ENCODE measurements around the gene BANF1. TPM values are rescaled to one million over a fixed set of nuclear protein-coding genes. Genes with fewer than 3 reads are reported as not detected.
"Not testable (repeated sequence)": the region's sequence is repeated elsewhere in the genome, so short reads cannot be mapped to it uniquely, and the experiment has no call there.

The BANF1 gene
- polyA plus RNA-seq, 1 donor: 120 TPM

DNA sequence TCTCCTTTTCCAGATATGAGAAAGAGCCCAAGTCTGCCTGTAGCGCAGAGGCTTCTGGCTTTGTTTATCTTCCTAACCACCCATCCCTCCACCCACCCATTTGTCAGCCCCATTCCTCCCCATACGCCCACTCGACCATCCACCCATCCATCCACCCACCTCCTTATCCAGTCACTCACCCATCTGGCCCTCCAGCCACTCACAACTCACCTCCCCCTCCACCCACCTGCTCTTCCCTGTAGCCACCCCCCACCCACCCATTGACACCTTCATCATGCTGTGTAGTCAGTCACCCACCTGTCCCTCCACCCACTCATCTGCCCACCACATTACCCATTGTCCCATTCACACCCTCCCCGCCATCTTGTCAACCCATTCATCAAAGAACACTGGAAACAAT, 15.0 kb downstream of the BANF1 start:
- Histone ChIP-seq H3K9me3 (ENCODE audit: control insufficient read depth, low read depth, low read length) (no peaks in the 10 kb centered on the region), H3K36me3 (ENCODE audit: control insufficient read depth, insufficient read depth, low read length) (no peaks in the 10 kb centered on the region), H3K4me1 (ENCODE audit: control insufficient read depth, insufficient read depth, low read length) (peaks cover 2% of the 10 kb centered on the region), H3K4me3 (ENCODE audit: low read length) (no peak overlapping the region), H3K27me3 (ENCODE audit: control insufficient read depth, insufficient read depth, low read length) (peaks cover 18% of the 10 kb centered on the region), H3K27ac (ENCODE audit: low read length) (no peak overlapping the region)
- no CpG with 5 or more reads among the region's 4 CpGs for WGBS (ENCODE audit: insufficient coverage, low lambda C conversion rate)
- DNase-seq: no peak

- WGBS (ENCODE audit: insufficient coverage, low lambda C conversion rate): no CpG with 5 or more reads among the region's 8 CpGs
- peaks cover 5% of the 10 kb centered on the region for H3K4me1 ChIP-seq (ENCODE audit: control insufficient read depth, insufficient read depth, low read length)
Observed at GRCh38 chr11:66020212-66020611, 17.9 kb downstream of the BANF1 start.

GRCh38 chr11:66020618-66021357, 18.5 kb downstream of the BANF1 start:
- H3K27me3 ChIP-seq (ENCODE audit: control insufficient read depth, insufficient read depth, low read length): peaks cover 11% of the 10 kb centered on the region
- no peaks in the 10 kb centered on the region for H3K36me3 ChIP-seq (ENCODE audit: control insufficient read depth, insufficient read depth, low read length)
- WGBS (ENCODE audit: insufficient coverage, low lambda C conversion rate): no CpG with 5 or more reads among the region's 25 CpGs
- H3K4me1 ChIP-seq (ENCODE audit: control insufficient read depth, insufficient read depth, low read length): peaks cover 5% of the 10 kb centered on the region
- no peak for DNase-seq
- no peaks in the 10 kb centered on the region for H3K9me3 ChIP-seq (ENCODE audit: control insufficient read depth, low read depth, low read length)
- H3K4me3 ChIP-seq (ENCODE audit: low read length): no peak overlapping the region
- H3K27ac ChIP-seq (ENCODE audit: low read length): no peak overlapping the region

More at GRCh38 chr11:66020212-66020611, 17.9 kb downstream of the BANF1 start:
- H3K36me3 ChIP-seq (ENCODE audit: control insufficient read depth, insufficient read depth, low read length): no peaks in the 10 kb centered on the region
- H3K4me3 ChIP-seq (ENCODE audit: low read length): no peak overlapping the region
- no peak overlapping the region for H3K27ac ChIP-seq (ENCODE audit: low read length)
- no peaks in the 10 kb centered on the region for H3K9me3 ChIP-seq (ENCODE audit: control insufficient read depth, low read depth, low read length)
- H3K27me3 ChIP-seq (ENCODE audit: control insufficient read depth, insufficient read depth, low read length): peaks cover 11% of the 10 kb centered on the region
- DNase-seq: no peak

GRCh38 chr11:66022401-66023185, 20.3 kb downstream of the BANF1 start:
- Histone ChIP-seq H3K27ac (ENCODE audit: low read length) (no peak overlapping the region), H3K4me1 (ENCODE audit: control insufficient read depth, insufficient read depth, low read length) (peaks cover 5% of the 10 kb centered on the region), H3K36me3 (ENCODE audit: control insufficient read depth, insufficient read depth, low read length) (no peaks in the 10 kb centered on the region), H3K4me3 (ENCODE audit: low read length) (no peak overlapping the region), H3K9me3 (ENCODE audit: control insufficient read depth, low read depth, low read length) (no peaks in the 10 kb centered on the region), H3K27me3 (ENCODE audit: control insufficient read depth, insufficient read depth, low read length) (peaks cover 11% of the 10 kb centered on the region)
- DNase-seq: peak; percentile 19 to 41
- whole genome bisulfite sequencing (ENCODE audit: insufficient coverage, low lambda C conversion rate): no CpG with 5 or more reads among the region's 46 CpGs

DNA sequence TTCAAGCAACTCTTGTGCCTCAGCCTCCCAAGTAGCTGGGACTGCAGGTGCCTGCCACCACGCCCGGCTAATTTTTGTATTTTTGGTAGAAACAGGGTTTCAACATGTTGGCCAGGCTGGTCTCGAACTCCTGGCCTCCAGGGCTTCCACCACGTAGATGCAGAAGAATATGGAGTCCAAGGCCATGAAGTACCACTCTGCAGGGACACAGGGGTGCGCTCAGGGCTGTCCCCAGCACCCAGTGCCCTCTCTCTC, 20.8 kb downstream of the BANF1 start:
- H3K4me1 ChIP-seq (ENCODE audit: control insufficient read depth, insufficient read depth, low read length); H3K9me3 ChIP-seq (ENCODE audit: control insufficient read depth, low read depth, low read length); H3K4me3 ChIP-seq (ENCODE audit: low read length); H3K36me3 ChIP-seq (ENCODE audit: control insufficient read depth, insufficient read depth, low read length); DNase-seq; H3K27ac ChIP-seq (ENCODE audit: low read length): not testable (repeated sequence)
- peaks cover 11% of the 10 kb centered on the region for H3K27me3 ChIP-seq (ENCODE audit: control insufficient read depth, insufficient read depth, low read length)
- no CpG with 5 or more reads among the region's 5 CpGs for WGBS (ENCODE audit: insufficient coverage, low lambda C conversion rate)

DNA sequence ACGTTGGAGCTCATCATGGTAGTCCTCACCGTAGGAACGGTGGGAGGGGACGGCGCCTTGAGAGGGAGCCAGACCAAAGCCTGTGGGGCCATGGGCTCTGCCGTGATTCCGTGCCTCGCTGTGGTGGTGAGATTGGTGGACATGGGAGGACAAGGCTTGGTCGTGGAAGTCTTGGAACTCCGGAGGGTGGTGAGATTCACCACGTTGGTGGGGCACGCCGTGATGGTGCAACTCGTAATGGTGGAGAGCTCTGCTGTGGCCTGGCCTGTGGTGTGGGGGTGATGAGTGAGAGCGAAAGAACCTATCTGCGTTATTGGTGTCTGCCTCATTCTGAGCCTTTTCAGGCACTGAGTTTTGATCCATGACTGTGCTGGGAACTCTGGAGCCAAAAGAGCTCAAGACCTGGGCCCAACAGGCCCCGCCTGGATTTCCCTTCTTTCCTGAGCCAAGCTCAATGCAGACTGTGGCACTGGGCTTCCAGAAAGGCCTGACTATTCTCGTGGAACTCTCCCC, 23.8 kb downstream of the BANF1 start, which contains the start of gene CATSPER1:
TSS of gene CATSPER1 (minus strand) at position 463 of the 513 bp plus-strand sequence. CDS start at position 363, 100 bp downstream.
- WGBS (ENCODE audit: insufficient coverage, low lambda C conversion rate): no CpG with 5 or more reads among the region's 18 CpGs
- Histone ChIP-seq H3K4me3 (ENCODE audit: low read length) (no peak within 1 kb of the TSS), H3K9me3 (ENCODE audit: control insufficient read depth, low read depth, low read length) (no peaks in the 10 kb centered on the region), H3K27me3 (ENCODE audit: control insufficient read depth, insufficient read depth, low read length) (peaks cover 11% of the 10 kb centered on the region), H3K27ac (ENCODE audit: low read length) (no peak within 1 kb of the TSS), H3K4me1 (ENCODE audit: control insufficient read depth, insufficient read depth, low read length) (peaks cover 5% of the 10 kb centered on the region), H3K36me3 (ENCODE audit: control insufficient read depth, insufficient read depth, low read length) (no peaks in the 10 kb centered on the region)
- DNase-seq: no peak

DNA sequence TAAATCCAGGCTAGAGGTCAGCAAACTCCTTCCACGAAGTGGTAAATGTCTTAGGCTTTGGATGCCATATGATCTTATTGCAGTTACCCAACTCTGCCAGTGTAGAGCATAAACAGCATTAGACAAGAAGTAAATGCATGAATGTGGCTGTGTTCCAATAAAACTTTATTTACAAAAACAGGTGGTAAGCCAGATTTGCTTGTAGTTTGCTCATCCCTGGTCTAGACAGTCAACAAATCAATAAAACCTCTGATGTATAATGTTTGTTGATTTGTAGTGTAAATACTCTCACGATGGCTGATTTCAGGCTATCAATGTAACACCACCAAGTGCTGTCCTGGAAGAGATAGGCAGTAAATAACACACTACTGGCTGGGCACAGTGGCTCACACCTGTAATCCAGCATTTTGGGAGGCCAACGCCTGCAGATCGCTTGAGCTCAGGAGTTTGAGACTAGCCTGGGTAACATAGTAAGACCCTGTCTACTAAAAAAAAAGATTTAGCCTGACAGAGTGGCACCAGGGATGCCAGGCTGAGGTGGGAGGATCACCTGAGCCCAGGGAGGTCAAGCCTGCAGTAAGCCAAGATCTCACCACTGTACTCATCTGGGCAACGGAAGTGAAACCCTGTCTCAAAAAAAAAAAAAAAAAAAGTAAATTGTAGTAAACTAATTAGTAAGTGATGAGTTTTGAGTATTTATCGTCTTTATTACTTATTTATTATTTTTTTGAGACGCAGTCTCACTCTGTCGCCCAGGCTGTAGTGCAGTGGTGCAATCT, 30.8 kb downstream of the BANF1 start:
- 100% methylated on average over 3 of the region's 8 CpGs for WGBS (ENCODE audit: insufficient coverage, low lambda C conversion rate)
- H3K27ac ChIP-seq (ENCODE audit: low read length): no peak overlapping the region

GRCh38 chr11:66035653-66036333, 33.5 kb downstream of the BANF1 start:
- Histone ChIP-seq H3K9me3 (ENCODE audit: control insufficient read depth, low read depth, low read length) (no peaks in the 10 kb centered on the region), H3K36me3 (ENCODE audit: control insufficient read depth, insufficient read depth, low read length) (no peaks in the 10 kb centered on the region), H3K27ac (ENCODE audit: low read length) (no peak overlapping the region), H3K27me3 (ENCODE audit: control insufficient read depth, insufficient read depth, low read length) (peaks cover 6% of the 10 kb centered on the region), H3K4me3 (ENCODE audit: low read length) (no peak overlapping the region), H3K4me1 (ENCODE audit: control insufficient read depth, insufficient read depth, low read length) (no peaks in the 10 kb centered on the region)
- no peak for DNase-seq
- WGBS (ENCODE audit: insufficient coverage, low lambda C conversion rate): no CpG with 5 or more reads among the region's 9 CpGs

More for the DNA sequence above, 30.8 kb downstream of the BANF1 start:
- Histone ChIP-seq H3K4me3 (ENCODE audit: low read length) (no peak overlapping the region), H3K36me3 (ENCODE audit: control insufficient read depth, insufficient read depth, low read length) (no peaks in the 10 kb centered on the region), H3K27me3 (ENCODE audit: control insufficient read depth, insufficient read depth, low read length) (peaks cover 5% of the 10 kb centered on the region), H3K4me1 (ENCODE audit: control insufficient read depth, insufficient read depth, low read length) (no peaks in the 10 kb centered on the region), H3K9me3 (ENCODE audit: control insufficient read depth, low read depth, low read length) (no peaks in the 10 kb centered on the region)
- no peak for DNase-seq

DNA sequence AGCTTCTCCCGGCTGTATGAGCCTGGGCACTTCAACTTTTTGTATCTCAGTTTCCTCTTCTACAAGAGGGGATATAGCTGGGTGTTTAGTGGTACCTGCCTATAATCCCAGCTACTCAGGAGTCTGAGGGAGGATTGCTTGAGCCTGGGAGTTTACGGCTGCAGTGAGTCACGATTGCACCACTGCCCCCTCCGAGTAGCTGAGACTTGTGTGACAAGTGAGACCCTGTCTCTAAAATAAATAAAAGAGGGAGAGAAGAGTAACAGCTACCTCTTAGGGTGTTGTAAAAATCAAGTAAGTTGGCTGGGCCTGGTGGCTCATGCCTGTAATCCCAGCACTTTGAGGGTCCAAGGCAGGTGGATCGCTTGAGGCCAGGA, 34.0 kb downstream of the BANF1 start:
- Histone ChIP-seq H3K27me3 (ENCODE audit: control insufficient read depth, insufficient read depth, low read length) (peaks cover 7% of the 10 kb centered on the region), H3K36me3 (ENCODE audit: control insufficient read depth, insufficient read depth, low read length) (no peaks in the 10 kb centered on the region), H3K27ac (ENCODE audit: low read length) (no peak overlapping the region), H3K4me3 (ENCODE audit: low read length) (no peak overlapping the region), H3K9me3 (ENCODE audit: control insufficient read depth, low read depth, low read length) (no peaks in the 10 kb centered on the region), H3K4me1 (ENCODE audit: control insufficient read depth, insufficient read depth, low read length) (no peaks in the 10 kb centered on the region)
- WGBS (ENCODE audit: insufficient coverage, low lambda C conversion rate): no CpG with 5 or more reads among the region's 5 CpGs
- DNase-seq: no peak

DNA sequence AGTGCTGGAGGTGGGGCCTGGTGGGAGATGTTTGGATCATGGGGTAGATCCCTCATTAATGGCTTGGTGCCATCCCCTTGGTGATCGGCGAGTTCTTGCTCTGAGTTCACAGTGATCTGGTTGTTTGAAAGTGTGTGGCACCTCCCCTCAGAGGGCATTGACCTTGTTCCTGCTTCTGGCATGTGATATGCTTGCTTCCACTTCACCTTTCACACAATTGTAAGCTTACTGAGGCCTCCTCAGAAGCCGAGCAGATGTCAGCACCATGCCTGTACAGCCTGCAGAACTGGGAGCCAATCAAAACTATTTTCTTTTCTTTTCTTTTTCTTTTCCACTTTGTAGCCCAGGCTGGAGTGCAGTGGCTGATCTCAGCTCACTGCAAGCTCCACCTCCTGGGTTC, 35.0 kb downstream of the BANF1 start:
- no peak for DNase-seq
- Histone ChIP-seq H3K9me3 (ENCODE audit: control insufficient read depth, low read depth, low read length) (no peaks in the 10 kb centered on the region), H3K27ac (ENCODE audit: low read length) (no peak overlapping the region), H3K4me1 (ENCODE audit: control insufficient read depth, insufficient read depth, low read length) (no peaks in the 10 kb centered on the region), H3K27me3 (ENCODE audit: control insufficient read depth, insufficient read depth, low read length) (peaks cover 7% of the 10 kb centered on the region), H3K36me3 (ENCODE audit: control insufficient read depth, insufficient read depth, low read length) (no peaks in the 10 kb centered on the region), H3K4me3 (ENCODE audit: low read length) (no peak overlapping the region)
- no CpG with 5 or more reads among the region's 3 CpGs for WGBS (ENCODE audit: insufficient coverage, low lambda C conversion rate)

Data from large intestine (tissue), 3 donors.